ENCODE measurements around the gene PSAT1. TPM values are rescaled to one million over a fixed set of nuclear protein-coding genes. Genes with fewer than 3 reads are reported as not detected.

Gene PSAT1
- total and polyA plus RNA-seq, 2 of the 8 experiments (the other 6 are each of a cell fraction or from before 2014, with no cell fraction given): 204 to 341 TPM

GRCh38 chr9:78280982-78281668, 15.8 kb upstream of the PSAT1 start:
- Histone ChIP-seq H3K4me2 (ENCODE audit: insufficient read depth in 1 of 2, low read depth in 2 of 2, low read length in 2 of 2) (no peak overlapping the region), H2AK5ac (ENCODE audit: low read depth, low read length) (no peak overlapping the region), H3K4ac (replicated peaks; ENCODE audit: insufficient read length, low read depth, low read length) (no peak overlapping the region), H3K27me3 (replicated peaks in 1 of 4; ENCODE audit: control insufficient read depth in 3 of 4, extremely low read depth in 1 of 4, insufficient read depth in 3 of 4, low read length in 3 of 4) (no peaks in the 10 kb centered on the region), H3K9ac (replicated peaks in 1 of 4; ENCODE audit: extremely low read depth in 1 of 4, low read depth in 3 of 4, low read length in 3 of 4) (no peak overlapping the region), H4K20me1 (replicated peaks in 1 of 2; ENCODE audit: control insufficient read depth in 1 of 2, insufficient read depth in 2 of 2, low read length in 2 of 2) (no peaks in the 10 kb centered on the region), H3K18ac (ENCODE audit: extremely low read depth, low read length) (no peak overlapping the region), H3K23me2 (ENCODE audit: low read depth, low read length) (no peaks in the 10 kb centered on the region), H4K5ac (ENCODE audit: insufficient read length, low read depth, low read length) (no peak overlapping the region), H3K79me2 (ENCODE audit: control insufficient read depth in 1 of 2, insufficient read depth in 2 of 2, low read length in 2 of 2) (no peaks in the 10 kb centered on the region), H3K23ac (ENCODE audit: insufficient read length) (no peak overlapping the region), H2AFZ (ENCODE audit: low read length) (no peak overlapping the region), H3K56ac (replicated peaks; ENCODE audit: insufficient read length, low read depth, low read length) (no peak overlapping the region), H2BK20ac (ENCODE audit: low read length) (no peak overlapping the region), H3K4me3 (ENCODE audit: extremely low read depth in 1 of 4, insufficient read depth in 2 of 4, low read depth in 3 of 4, low read length in 4 of 4) (no peak overlapping the region), H2BK5ac (ENCODE audit: low read depth, low read length) (no peak overlapping the region), H3K14ac (ENCODE audit: insufficient read length) (no peak overlapping the region), H4K91ac (replicated peaks; ENCODE audit: insufficient read length, low read length) (no peak overlapping the region), H2BK120ac (replicated peaks; ENCODE audit: low read depth, low read length) (no peak overlapping the region), H3K4me1 (replicated peaks in 1 of 4; ENCODE audit: control insufficient read depth in 3 of 4, insufficient read depth in 4 of 4, low read length in 3 of 4) (no peaks in the 10 kb centered on the region), H2BK12ac (ENCODE audit: low read depth, low read length) (no peak overlapping the region), H2BK15ac (ENCODE audit: low read length) (no peak overlapping the region), H3K9me3 (ENCODE audit: insufficient read depth in 2 of 2, low read depth in 1 of 2, low read length in 1 of 2) (no peaks in the 10 kb centered on the region), H3K27ac (ENCODE audit: low read depth, low read length) (no peak overlapping the region), H3K79me1 (ENCODE audit: low read depth, low read length) (no peaks in the 10 kb centered on the region), H4K8ac (ENCODE audit: extremely low read depth, insufficient read depth, low read length) (no peak overlapping the region), H3K36me3 (ENCODE audit: control insufficient read depth in 2 of 4, insufficient read depth in 4 of 4, low read length in 3 of 4) (no peaks in the 10 kb centered on the region)
- POLR2A ChIA-PET (ENCODE audit: partially characterized antibody): interaction anchor here (0.8 to 19.2 kb wide), 3 partner anchors 8 to 41 kb away, joined by 4 to 522 read pairs (median 5); partner anchors contain the start of gene PSAT1
- WGBS, 2 experiments (ENCODE audit: extremely low coverage in 1 of 2, insufficient coverage in 1 of 2, insufficient read length in 1 of 2, insufficient replicate concordance in 2 of 2, low coverage in 1 of 2, low lambda C conversion rate in 2 of 2, missing lambda C conversion rate in 1 of 2): 87% methylated on average over 3 of the region's 3 CpGs; no CpG with 5 or more reads in 1 of the 2 experiments
- FAIRE-seq (no peak), DNase-seq (ENCODE audit: low read depth in 1 of 2, low spot score in 2 of 2) (no peak)
- CTCF ChIA-PET (ENCODE audit: partially characterized antibody): interaction anchor here (0.6 to 1.0 kb wide), 3 partner anchors 25 to 780 kb away, joined by 3 to 4 read pairs (median 3); no protein-coding TSS in a partner anchor
- no peak for TF ChIP-seq MAFK (IDR thresholded peaks at IDR 0.05; ENCODE audit: low read depth, low read length)
- no peak for TF ChIP-seq RNF2 (IDR thresholded peaks at IDR 0.05; ENCODE audit: borderline replicate concordance, low read depth, low read length, missing control alignments, poor library complexity, severe bottlenecking)
- no peak for TF ChIP-seq KDM4A (IDR thresholded peaks at IDR 0.05; ENCODE audit: low read depth, low read length, severe bottlenecking)
- no peak for TF ChIP-seq JUND (IDR thresholded peaks at IDR 0.05; ENCODE audit: low read length)
- TF ChIP-seq GTF2F1 (IDR thresholded peaks at IDR 0.05; ENCODE audit: borderline replicate concordance, low read depth, low read length): no peak
- no peak for TF ChIP-seq JUN (IDR thresholded peaks at IDR 0.05; ENCODE audit: low read depth, low read length)
- no peak for TF ChIP-seq ASH2L (IDR thresholded peaks at IDR 0.05; ENCODE audit: low read length)
- TF ChIP-seq CREB1 (IDR thresholded peaks at IDR 0.05): no peak
- TF ChIP-seq SIN3A (conservative IDR thresholded peaks at IDR 0.05 in 1 of 2, IDR thresholded peaks at IDR 0.05 in 1 of 2; ENCODE audit: low read depth in 1 of 2, low read length in 2 of 2): no peak
- no peak for TF ChIP-seq BACH1 (IDR thresholded peaks at IDR 0.05; ENCODE audit: low read length)
- no peak for TF ChIP-seq KDM1A (IDR thresholded peaks at IDR 0.05; ENCODE audit: borderline replicate concordance, low read length)
- no peak for TF ChIP-seq MAX (IDR thresholded peaks at IDR 0.05)
- no peak for TF ChIP-seq SRF (IDR thresholded peaks at IDR 0.05; ENCODE audit: low read depth, low read length)

Measured in H1 (cell line).